Measurements from ENCODE around the gene FRK. TPM values are rescaled to one million over a fixed set of nuclear protein-coding genes. Genes with fewer than 3 reads are reported as not detected.

FRK gene
- total RNA-seq, 2 experiments from 2014 or later: 0.02 TPM

- H3K9me3 Mint-ChIP-seq: no peaks in the 10 kb centered on the region
- H3K4me1 Mint-ChIP-seq (ENCODE audit: low read depth): peaks cover 13% of the 10 kb centered on the region
- POLR2A ChIA-PET: interaction anchor here (0.7 kb wide), 1 partner anchor 88 kb away, joined by 3 read pairs; no protein-coding TSS in a partner anchor
- no peaks in the 10 kb centered on the region for H3K36me3 Mint-ChIP-seq
- no peak for DNase-seq
- no peak overlapping the region for H3K27ac Mint-ChIP-seq
- CTCF ChIA-PET: interaction anchor here (1.1 to 2.3 kb wide), 5 partner anchors 8 to 100 kb away, joined by 3 to 36 read pairs (median 4); no protein-coding TSS in a partner anchor
- intact Hi-C loops (cut with micrococcal nuclease): no loop called here
- no peak overlapping the region for H3K4me3 Mint-ChIP-seq
- H3K27me3 Mint-ChIP-seq: peaks cover 11% of the 10 kb centered on the region
Measured at GRCh38 chr6:116012471-116012949, 48.2 kb downstream of the FRK start.

DNA sequence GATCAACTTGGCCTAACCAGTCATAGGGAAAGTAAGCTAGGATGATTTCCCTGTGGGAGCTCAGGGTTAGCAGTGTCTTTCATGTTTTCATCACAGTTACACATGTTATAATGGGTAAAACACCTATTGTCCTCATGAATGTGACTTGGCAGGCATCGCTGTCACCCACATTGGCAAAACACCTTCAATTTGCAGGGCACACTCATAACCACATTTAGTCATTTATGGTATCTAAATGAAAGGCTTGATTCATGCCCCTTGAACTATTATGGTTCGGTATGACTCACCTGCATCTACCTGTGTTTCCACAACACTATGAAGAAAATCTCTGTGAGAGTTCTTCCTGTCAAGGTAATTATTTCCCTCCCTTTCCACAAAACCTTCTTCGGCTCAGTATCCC lies 49.2 kb downstream of the FRK start:
- DNase-seq: peak; percentile 70
- intact Hi-C loops (cut with micrococcal nuclease): loop anchor here (1.0 to 2.0 kb wide), 5 partner anchors 17 to 560 kb away; partner anchors contain the start of genes NT5DC1, RWDD1 and TSPYL4
- H3K27ac Mint-ChIP-seq: no peak overlapping the region
- POLR2A ChIA-PET: no interaction called here
- H3K9me3 Mint-ChIP-seq: no peaks in the 10 kb centered on the region
- peaks cover 7% of the 10 kb centered on the region for H3K27me3 Mint-ChIP-seq
- CTCF ChIA-PET: interaction anchor here (0.6 to 2.3 kb wide), 11 partner anchors 8 to 124 kb away, joined by 3 to 36 read pairs (median 4); partner anchors contain the start of gene NT5DC1
- peaks cover 13% of the 10 kb centered on the region for H3K4me1 Mint-ChIP-seq (ENCODE audit: low read depth)
- no peaks in the 10 kb centered on the region for H3K36me3 Mint-ChIP-seq
- no peak overlapping the region for H3K4me3 Mint-ChIP-seq

- Mint-ChIP-seq H3K4me3 (no peak overlapping the region), H3K27ac (no peak overlapping the region), H3K27me3 (peaks cover 7% of the 10 kb centered on the region), H3K4me1 (ENCODE audit: low read depth) (peaks cover 13% of the 10 kb centered on the region), H3K9me3 (no peaks in the 10 kb centered on the region), H3K36me3 (no peaks in the 10 kb centered on the region)
- peak; percentile 65 for DNase-seq
- CTCF ChIA-PET: interaction anchor here (0.6 to 2.3 kb wide), 10 partner anchors 8 to 123 kb away, joined by 3 to 36 read pairs (median 4); partner anchors contain the start of gene NT5DC1
- intact Hi-C loops (cut with micrococcal nuclease): loop anchor here (1.0 to 2.0 kb wide), 5 partner anchors 17 to 560 kb away; partner anchors contain the start of genes NT5DC1, RWDD1 and TSPYL4
- POLR2A ChIA-PET: no interaction called here
Measured at GRCh38 chr6:116010790-116011401, 49.8 kb downstream of the FRK start.

- H3K4me3 Mint-ChIP-seq: no peak overlapping the region
- POLR2A ChIA-PET: no interaction called here
- H3K4me1 Mint-ChIP-seq (ENCODE audit: low read depth): peaks cover 13% of the 10 kb centered on the region
- intact Hi-C loops (cut with micrococcal nuclease): loop anchor here (2.0 kb wide), 1 partner anchor 120 kb away; no protein-coding TSS in a partner anchor
- CTCF ChIA-PET: interaction anchor here (1.4 to 2.3 kb wide), 3 partner anchors 87 to 102 kb away, joined by 4 to 36 read pairs (median 6); partner anchors contain the start of gene NT5DC1
- H3K27me3 Mint-ChIP-seq: peaks cover 3% of the 10 kb centered on the region
- H3K36me3 Mint-ChIP-seq: no peaks in the 10 kb centered on the region
- no peak overlapping the region for H3K27ac Mint-ChIP-seq
- no peaks in the 10 kb centered on the region for H3K9me3 Mint-ChIP-seq
- no peak for DNase-seq
Measured at GRCh38 chr6:116010386-116010785, 50.3 kb downstream of the FRK start.

DNA sequence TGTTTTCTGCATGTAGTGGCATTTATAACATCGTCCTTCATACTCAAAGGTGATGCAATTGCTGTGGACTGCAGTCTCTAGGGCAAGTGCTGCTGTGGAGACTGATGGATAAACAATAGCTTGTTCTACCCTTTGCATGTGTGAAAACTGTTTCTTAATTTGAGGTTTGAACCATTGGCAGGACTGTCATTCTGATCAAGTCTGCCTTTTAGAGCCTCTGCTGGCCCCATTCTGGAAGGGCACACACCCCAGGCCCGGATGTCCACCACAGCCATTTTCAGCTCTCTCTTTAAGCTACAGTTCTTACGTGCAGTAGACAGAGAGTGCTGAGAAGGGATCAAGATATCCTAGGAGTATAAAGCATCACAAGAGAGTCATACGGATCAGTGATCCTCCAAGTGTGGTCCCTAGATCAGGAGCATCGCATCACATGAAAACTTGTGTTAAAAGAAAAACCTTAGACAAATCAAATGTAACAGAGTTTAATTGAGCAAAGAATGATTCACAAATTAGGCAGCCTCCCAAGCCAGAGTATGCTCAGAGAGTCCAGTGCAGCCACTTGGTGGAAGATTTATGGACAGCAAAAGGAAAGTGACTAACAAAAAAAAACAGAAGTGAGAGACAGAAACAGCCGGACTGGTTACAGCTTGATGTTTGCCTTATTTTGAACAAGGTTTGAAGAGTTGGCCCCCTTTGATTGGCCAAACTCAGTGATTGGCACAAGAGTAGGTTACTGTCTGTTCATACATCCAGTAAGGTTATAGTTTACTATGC lies 52.0 kb downstream of the FRK start:
- CTCF ChIA-PET: interaction anchor here (2.0 kb wide), 1 partner anchor 88 kb away, joined by 9 read pairs; no protein-coding TSS in a partner anchor
- H3K27ac Mint-ChIP-seq: no peak overlapping the region
- H3K4me1 Mint-ChIP-seq (ENCODE audit: low read depth): peaks cover 13% of the 10 kb centered on the region
- no peaks in the 10 kb centered on the region for H3K36me3 Mint-ChIP-seq
- DNase-seq: no peak
- peaks cover 3% of the 10 kb centered on the region for H3K27me3 Mint-ChIP-seq
- H3K9me3 Mint-ChIP-seq: no peaks in the 10 kb centered on the region
- POLR2A ChIA-PET: no interaction called here
- intact Hi-C loops (cut with micrococcal nuclease): no loop called here
- H3K4me3 Mint-ChIP-seq: no peak overlapping the region

- CTCF ChIA-PET: no interaction called here
Measured at GRCh38 chr6:116004841-116005815, 55.6 kb downstream of the FRK start.

DNA sequence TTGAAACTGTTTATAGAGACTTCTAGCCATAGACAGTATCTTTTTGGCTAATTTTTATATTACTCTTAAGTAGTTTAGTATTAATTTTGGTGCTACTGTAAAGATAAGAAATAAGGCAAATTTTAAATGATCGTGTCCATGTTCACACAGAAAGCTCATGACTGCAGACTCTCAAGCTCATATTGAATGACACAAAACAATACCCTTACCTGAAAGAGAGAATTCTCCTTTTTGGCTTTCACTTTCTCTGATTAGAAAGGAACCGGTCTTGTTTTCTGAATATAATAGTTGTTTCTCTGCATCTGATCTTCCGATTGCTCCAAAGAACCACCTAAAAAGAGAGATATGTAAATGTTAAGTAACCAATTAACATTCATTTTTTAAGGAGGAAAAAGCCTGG lies 57.0 kb downstream of the FRK start:
- ChIA-PET CTCF (no interaction called here), POLR2A (no interaction called here)
- no peaks in the 10 kb centered on the region for H3K36me3 Mint-ChIP-seq
- H3K9me3 Mint-ChIP-seq: no peaks in the 10 kb centered on the region
- intact Hi-C loops (cut with micrococcal nuclease): no loop called here
- peaks cover 3% of the 10 kb centered on the region for H3K27me3 Mint-ChIP-seq
- no peak for DNase-seq
- H3K27ac Mint-ChIP-seq: no peak overlapping the region
- H3K4me3 Mint-ChIP-seq: no peak overlapping the region
- H3K4me1 Mint-ChIP-seq (ENCODE audit: low read depth): no peaks in the 10 kb centered on the region

More at GRCh38 chr6:116004841-116005815, 55.6 kb downstream of the FRK start:
- H3K9me3 Mint-ChIP-seq: no peaks in the 10 kb centered on the region
- intact Hi-C loops (cut with micrococcal nuclease): no loop called here
- POLR2A ChIA-PET: no interaction called here
- no peak overlapping the region for H3K4me3 Mint-ChIP-seq
- no peaks in the 10 kb centered on the region for H3K36me3 Mint-ChIP-seq
- peaks cover 3% of the 10 kb centered on the region for H3K27me3 Mint-ChIP-seq
- no peak for DNase-seq
- no peaks in the 10 kb centered on the region for H3K4me1 Mint-ChIP-seq (ENCODE audit: low read depth)
- no peak overlapping the region for H3K27ac Mint-ChIP-seq

GRCh38 chr6:116002756-116003155 lies 57.9 kb downstream of the FRK start:
- H3K4me3 Mint-ChIP-seq: no peak overlapping the region
- no peaks in the 10 kb centered on the region for H3K4me1 Mint-ChIP-seq (ENCODE audit: low read depth)
- peaks cover 6% of the 10 kb centered on the region for H3K27me3 Mint-ChIP-seq
- H3K9me3 Mint-ChIP-seq: no peaks in the 10 kb centered on the region
- no peak overlapping the region for H3K27ac Mint-ChIP-seq
- intact Hi-C loops (cut with micrococcal nuclease): no loop called here
- DNase-seq: no peak
- H3K36me3 Mint-ChIP-seq: no peaks in the 10 kb centered on the region
- ChIA-PET POLR2A (no interaction called here), CTCF (no interaction called here)

DNA sequence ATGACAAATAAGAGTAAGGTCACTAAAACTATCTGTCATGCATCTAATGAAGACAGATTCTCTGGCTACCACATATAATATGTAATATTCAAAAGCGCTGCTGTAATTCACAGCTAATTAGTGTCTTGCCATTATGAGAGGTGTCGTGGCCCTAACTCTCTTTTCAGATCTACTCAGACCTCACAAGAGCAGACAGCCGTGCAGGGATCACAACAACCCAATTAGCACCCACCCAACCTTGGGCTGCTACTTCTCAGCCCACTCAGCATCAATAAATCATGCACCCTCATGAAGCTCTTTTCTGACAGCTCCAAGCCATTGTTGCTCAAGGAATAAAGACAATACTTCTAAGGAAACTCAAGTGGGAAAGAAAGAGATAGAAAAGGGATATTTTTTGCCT lies 61.5 kb downstream of the FRK start:
- intact Hi-C loops (cut with micrococcal nuclease): no loop called here
- DNase-seq: no peak
- no peaks in the 10 kb centered on the region for H3K36me3 Mint-ChIP-seq
- no peak overlapping the region for H3K4me3 Mint-ChIP-seq
- peaks cover 7% of the 10 kb centered on the region for H3K27me3 Mint-ChIP-seq
- no peaks in the 10 kb centered on the region for H3K4me1 Mint-ChIP-seq (ENCODE audit: low read depth)
- H3K9me3 Mint-ChIP-seq: no peaks in the 10 kb centered on the region
- POLR2A ChIA-PET: no interaction called here
- CTCF ChIA-PET: no interaction called here
- H3K27ac Mint-ChIP-seq: no peak overlapping the region

GRCh38 chr6:115997990-115998585 lies 62.6 kb downstream of the FRK start:
- Mint-ChIP-seq H3K27ac (no peak overlapping the region), H3K4me3 (no peak overlapping the region), H3K9me3 (no peaks in the 10 kb centered on the region), H3K4me1 (ENCODE audit: low read depth) (no peaks in the 10 kb centered on the region), H3K36me3 (no peaks in the 10 kb centered on the region), H3K27me3 (peaks cover 8% of the 10 kb centered on the region)
- ChIA-PET POLR2A (no interaction called here), CTCF (no interaction called here)
- no peak for DNase-seq
- intact Hi-C loops (cut with micrococcal nuclease): no loop called here

GRCh38 chr6:115986026-115986425 lies 74.7 kb downstream of the FRK start:
- ChIA-PET POLR2A (no interaction called here), CTCF (no interaction called here)
- DNase-seq: no peak
- peaks cover 5% of the 10 kb centered on the region for H3K27me3 Mint-ChIP-seq
- no peaks in the 10 kb centered on the region for H3K36me3 Mint-ChIP-seq
- H3K4me1 Mint-ChIP-seq (ENCODE audit: low read depth): no peaks in the 10 kb centered on the region
- intact Hi-C loops (cut with micrococcal nuclease): no loop called here
- no peak overlapping the region for H3K4me3 Mint-ChIP-seq
- no peak overlapping the region for H3K27ac Mint-ChIP-seq
- peaks cover 12% of the 10 kb centered on the region for H3K9me3 Mint-ChIP-seq
